HG02852 (cell line): ENCODE results near the gene ANKS1B.
A peak's percentile ranks its signal among the peaks of the same experiment; 100 is the strongest.
"Not testable (repeated sequence)": the region's sequence is repeated elsewhere in the genome, so short reads cannot be mapped to it uniquely, and the experiment has no call there.

ENCODE experiments used
- ATAC-seq: cut with Tn5 transposase; IDR thresholded peaks from one replicate; pipeline ENCODE4 v1.9.1; 2021; ENCODE audit warnings: mild to moderate bottlenecking, moderate library complexity; ENCODE audit not compliant: unreplicated experiment

The ANKS1B gene

GRCh38 chr12:99390707-99391106 is 594.0 kb downstream of the ANKS1B start:
- no peak for ATAC-seq

- no peak for ATAC-seq
These were observed 595.0 kb downstream of the ANKS1B start for GRCh38 chr12:99389751-99390150.

GRCh38 chr12:99388671-99389195 is 596.0 kb downstream of the ANKS1B start:
- ATAC-seq: no peak

- ATAC-seq: no peak
These were observed 597.1 kb downstream of the ANKS1B start for GRCh38 chr12:99387661-99388060.

DNA sequence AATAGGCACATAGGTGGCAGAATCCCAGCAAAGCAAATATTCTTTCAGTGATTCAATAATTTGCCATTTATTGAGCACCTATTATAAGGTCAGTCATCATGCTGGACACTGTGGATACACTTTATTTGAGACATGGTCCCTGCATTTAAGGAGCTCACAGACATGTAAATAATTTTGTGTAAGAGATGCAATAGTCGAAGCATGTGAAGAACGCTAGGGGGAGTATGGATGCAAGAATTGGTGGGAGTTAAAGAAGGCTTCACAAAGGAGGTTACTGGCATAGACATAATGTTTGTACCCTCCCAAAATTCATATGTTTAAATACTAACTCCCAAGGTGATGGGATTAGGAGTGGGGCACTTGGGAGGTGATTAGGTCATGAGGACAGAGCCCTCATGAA is 597.8 kb downstream of the ANKS1B start:
- ATAC-seq: peak; percentile 50

GRCh38 chr12:99383258-99383657 is 601.5 kb downstream of the ANKS1B start:
- ATAC-seq: no peak

GRCh38 chr12:99381992-99382391 is 602.7 kb downstream of the ANKS1B start:
- ATAC-seq: peak; percentile 82

DNA sequence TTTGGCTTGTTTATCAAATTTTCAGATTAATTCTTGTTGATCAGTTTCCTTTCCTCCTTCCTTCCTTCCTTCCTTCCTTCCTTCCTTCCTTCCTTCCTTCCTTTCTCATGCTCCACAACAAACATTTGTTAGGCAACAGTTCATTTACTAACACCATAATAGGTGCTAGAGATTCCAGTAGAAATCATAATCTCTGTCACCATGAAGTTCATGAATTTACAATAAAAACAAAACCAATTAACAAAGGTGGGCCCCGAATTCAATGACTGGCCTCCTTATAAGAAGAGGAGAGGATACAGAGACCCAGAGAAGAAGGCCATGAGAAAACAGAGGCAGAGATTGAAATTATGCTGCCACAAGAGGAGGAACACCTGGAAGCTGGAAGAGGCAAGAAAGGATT is 604.0 kb downstream of the ANKS1B start:
- no peak for ATAC-seq

- ATAC-seq: no peak
These were observed 610.7 kb downstream of the ANKS1B start for GRCh38 chr12:99374023-99374422.

DNA sequence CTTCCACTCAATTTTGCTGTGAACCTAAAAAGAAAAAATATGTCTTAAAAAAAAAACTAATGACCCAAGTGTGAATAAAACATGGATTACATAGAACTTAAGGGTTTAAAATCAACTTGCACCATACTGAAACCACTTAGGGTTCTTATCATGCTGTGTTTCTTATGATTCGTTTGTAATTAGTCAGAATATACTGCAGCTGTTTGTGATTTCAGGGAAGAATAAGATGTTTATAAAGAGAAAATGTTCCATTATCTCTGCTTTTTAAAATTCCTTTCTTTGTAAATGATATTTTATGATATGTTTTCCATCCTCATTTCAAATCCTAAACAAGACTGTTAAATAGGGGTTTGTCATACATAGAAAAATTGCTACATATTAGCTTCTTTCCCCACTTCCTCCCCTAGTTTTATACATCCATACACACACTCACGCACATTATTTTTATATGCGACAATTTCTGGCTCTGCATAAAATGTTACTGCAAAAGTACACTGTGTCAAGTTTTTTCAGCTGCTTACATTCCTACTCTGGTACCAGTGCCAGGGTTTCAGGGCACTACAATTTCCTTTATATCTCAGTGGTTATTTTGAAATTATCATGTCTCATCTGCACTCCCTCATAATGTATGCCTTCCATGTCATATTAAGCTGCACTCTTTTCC is 612.3 kb downstream of the ANKS1B start:
- ATAC-seq: no peak

- no peak for ATAC-seq
These were observed 614.2 kb downstream of the ANKS1B start for GRCh38 chr12:99370421-99371138.

DNA sequence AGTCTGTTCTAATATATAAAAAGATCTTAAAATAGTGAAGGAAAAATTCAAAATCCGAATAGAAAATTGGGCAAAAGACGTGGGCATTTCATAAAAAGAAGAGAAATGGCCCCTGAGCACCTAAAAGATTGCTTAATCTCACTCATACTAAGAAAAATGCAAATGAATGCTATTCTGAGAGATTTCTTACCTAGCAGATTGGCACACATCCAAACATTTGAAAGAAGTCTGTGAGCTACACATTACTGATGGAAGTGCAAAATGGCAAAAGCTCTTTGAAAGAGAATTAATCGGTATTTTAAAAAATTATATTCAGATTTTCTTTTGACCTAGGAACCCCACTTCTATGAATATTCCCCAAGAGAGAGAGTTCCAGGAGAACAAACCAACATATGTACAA is 617.6 kb downstream of the ANKS1B start:
- ATAC-seq: no peak

DNA sequence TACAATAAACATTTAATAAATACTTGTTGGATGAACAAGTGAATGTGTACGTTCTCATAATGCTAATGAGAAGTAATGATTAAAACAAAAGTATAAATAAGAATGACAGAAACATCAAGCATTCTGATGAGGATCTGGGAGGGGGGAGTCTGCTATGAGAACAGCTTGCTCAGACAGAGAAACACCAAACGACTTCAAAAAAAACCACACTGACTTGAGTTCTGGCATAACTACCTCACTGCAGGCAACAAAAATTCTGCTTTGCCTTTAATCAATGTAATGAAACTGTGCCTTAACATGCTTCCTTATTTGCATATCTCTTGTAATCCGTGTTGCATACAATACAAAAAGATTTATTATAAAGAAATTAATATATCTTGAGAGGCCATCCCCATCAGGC is 632.5 kb downstream of the ANKS1B start:
- ATAC-seq: no peak

GRCh38 chr12:99343960-99344359 is 640.8 kb downstream of the ANKS1B start:
- no peak for ATAC-seq

DNA sequence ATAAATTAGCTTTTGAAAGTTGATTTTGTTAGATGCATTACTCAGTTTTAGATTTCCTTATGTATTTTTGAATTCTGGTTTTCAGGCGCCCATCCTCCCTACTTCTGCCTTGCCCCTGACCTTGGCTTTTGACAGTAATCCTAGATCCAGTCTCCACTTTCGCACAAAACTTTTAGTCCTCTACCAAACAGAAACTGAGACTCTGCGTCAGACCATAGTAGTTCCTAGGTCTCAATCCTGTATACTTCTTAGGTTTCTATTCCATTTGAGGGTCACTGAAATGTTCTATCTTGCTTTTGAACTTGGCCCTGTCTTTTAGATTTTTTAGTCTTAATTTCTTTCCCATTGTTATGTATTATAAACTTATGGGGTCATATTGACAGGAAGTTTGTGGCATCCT is 645.1 kb downstream of the ANKS1B start:
- ATAC-seq: no peak

GRCh38 chr12:99334285-99335056 is 650.3 kb downstream of the ANKS1B start:
- no peak for ATAC-seq

DNA sequence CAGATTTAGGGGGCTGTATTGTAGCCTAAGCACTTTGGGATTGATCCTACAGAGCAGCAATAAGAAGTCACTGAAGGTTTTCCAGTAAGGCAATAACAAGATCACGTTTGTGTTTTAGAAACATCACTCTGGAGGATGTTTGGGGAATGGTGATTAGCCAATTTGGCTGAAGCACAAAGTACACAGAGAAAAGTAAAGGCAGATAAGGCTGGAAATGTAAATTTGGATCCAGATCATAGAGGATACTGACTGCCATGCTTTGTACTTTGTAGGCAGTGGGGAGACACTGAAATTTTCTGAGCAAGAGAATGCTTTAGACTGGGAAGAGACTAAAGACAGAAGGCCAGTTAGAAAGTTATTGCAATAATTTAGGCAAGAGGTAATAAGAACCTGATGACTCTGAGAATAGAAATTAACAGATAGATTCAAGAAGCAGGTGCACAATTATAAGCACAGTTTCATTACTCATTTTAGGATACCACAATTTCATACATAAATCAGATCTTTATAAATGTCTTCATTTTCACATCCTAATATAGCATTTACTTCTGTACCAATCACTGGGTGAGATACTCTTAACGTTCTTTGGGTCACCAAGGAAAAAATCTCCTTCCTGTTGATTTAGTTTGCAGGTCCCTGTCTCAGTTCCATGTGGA is 651.7 kb downstream of the ANKS1B start:
- ATAC-seq: no peak

- no peak for ATAC-seq
These were observed 654.5 kb downstream of the ANKS1B start for GRCh38 chr12:99330216-99330615.

- ATAC-seq: not testable (repeated sequence)
These were observed 663.5 kb downstream of the ANKS1B start for GRCh38 chr12:99321210-99321609.

DNA sequence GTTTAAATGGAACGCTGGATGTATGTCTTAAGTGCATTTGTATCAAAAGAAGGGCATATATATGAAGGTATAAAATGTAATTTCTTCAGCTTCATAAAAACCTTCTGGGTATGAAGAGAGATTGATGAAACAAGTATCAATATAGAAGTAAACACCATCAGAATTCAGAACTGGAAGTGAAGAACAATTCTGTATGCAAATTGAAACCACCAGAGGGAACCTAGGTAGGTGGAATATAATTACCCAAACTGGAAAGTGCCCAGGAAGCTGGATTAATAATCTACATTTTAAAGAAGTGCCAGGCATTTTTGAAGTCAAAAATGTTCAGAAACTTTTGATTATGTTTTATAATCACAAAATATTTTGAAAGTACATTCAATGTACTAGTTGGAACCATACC is 673.4 kb downstream of the ANKS1B start:
- no peak for ATAC-seq

DNA sequence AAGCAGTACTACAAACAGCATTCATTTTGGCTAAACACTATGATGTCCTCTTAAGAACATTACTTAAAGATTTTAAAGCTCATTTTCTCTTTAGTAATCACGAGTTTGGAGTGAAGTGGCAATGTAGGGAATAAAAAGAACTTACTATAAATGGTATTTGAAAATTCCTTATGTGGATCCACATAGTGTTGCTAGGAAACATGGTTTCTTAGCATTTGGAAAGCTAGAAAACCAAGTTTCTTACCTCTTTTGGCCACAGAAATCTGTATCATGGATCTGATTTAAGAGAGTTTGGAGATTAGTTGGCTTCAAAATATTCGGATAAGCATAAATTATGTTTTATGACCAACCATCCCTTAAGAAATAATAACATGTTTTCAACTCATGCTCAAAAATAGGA is 674.9 kb downstream of the ANKS1B start:
- no peak for ATAC-seq
